Breast epithelium (tissue), 4 donors: ENCODE data around the gene ANKMY2. TPM values are rescaled to one million over a fixed set of nuclear protein-coding genes. Genes with fewer than 3 reads are reported as not detected.

Experiments
- DNase-seq, 2 donors: peaks; one replicate each; pipeline ENCODE4 v3.0.0-alpha.2; 2019; ENCODE audit warnings: low spot score in 2 of 2
- H3K27ac ChIP-seq, 2 donors: fragments of 200-600 bp; sonication (generic) in 1 of 2; one replicate each; pipeline ENCODE4 v1.5.1; 2016 to 2019; ENCODE audit warnings: mild to moderate bottlenecking in 1 of 2
- H3K27me3 ChIP-seq, 2 donors: fragments of 200-600 bp; sonication (generic) in 1 of 2; one replicate each; pipeline versions ENCODE4 v1.5.1 to v1.6.0; 2017 to 2019; ENCODE audit warnings: control low read depth in 1 of 2, mild to moderate bottlenecking in 1 of 2
- H3K36me3 ChIP-seq: fragments of 200-600 bp; one replicate; pipeline ENCODE4 v1.5.1; 2019
- H3K4me1 ChIP-seq, 2 donors: fragments of 200-600 bp; sonication (generic); one replicate each; pipeline ENCODE4 v1.5.1; 2016 to 2019; ENCODE audit warnings: control low read depth in 1 of 2
- H3K4me3 ChIP-seq, 3 donors: fragments of 200-600 bp; sonication (generic); 1 replicate in 2 of 3; 2 replicates in 1 of 3; pipeline ENCODE4 v1.5.1; 2016 to 2019; ENCODE audit warnings: mild to moderate bottlenecking in 3 of 3, moderate library complexity in 2 of 3
- H3K9me3 ChIP-seq, 2 donors: fragments of 200-600 bp; sonication (generic) in 1 of 2; one replicate each; pipeline ENCODE4 v1.5.1; 2016 to 2019; ENCODE audit warnings: control low read depth in 1 of 2
- POLR2A ChIP-seq: fragments of 450-650 bp; IDR thresholded peaks from one replicate; pipeline ENCODE4 v1.6.1; 2016; ENCODE audit warnings: antibody characterized with exemption, mild to moderate bottlenecking, moderate library complexity
- POLR2AphosphoS5 ChIP-seq, 3 donors: sonication (generic); formaldehyde crosslinking; IDR thresholded peaks; one replicate each; pipeline ENCODE4 v1.6.1; 2017; ENCODE audit warnings: antibody characterized with exemption in 3 of 3
- intact Hi-C: fragments of 100-400 bp; cut with DNase I; formaldehyde crosslinking; loops from one replicate; pipeline ENCODE4 v1.15.1; 2023; ENCODE audit warnings: low total_unique reads
- total RNA-seq, 3 donors: library from RNA; depleted of rRNA; stranded (reverse); fragments of >200 nt; gene quantifications; one replicate each; pipeline ENCODE4 v1.1.0, GENCODE V29; 2016
- TF ChIP-seq, protein P1 (sequence below), 3 donors: fragments of 450-650 bp; IDR thresholded peaks; one replicate each; pipeline ENCODE4 v1.5.1; 2016 to 2017; ENCODE audit warnings: antibody characterized with exemption in 3 of 3, mild to moderate bottlenecking in 3 of 3, moderate library complexity in 3 of 3

Gene ANKMY2
- total RNA-seq, 3 donors from 2014 or later: 14.9 to 24.4 (median 18.4) TPM

DNA sequence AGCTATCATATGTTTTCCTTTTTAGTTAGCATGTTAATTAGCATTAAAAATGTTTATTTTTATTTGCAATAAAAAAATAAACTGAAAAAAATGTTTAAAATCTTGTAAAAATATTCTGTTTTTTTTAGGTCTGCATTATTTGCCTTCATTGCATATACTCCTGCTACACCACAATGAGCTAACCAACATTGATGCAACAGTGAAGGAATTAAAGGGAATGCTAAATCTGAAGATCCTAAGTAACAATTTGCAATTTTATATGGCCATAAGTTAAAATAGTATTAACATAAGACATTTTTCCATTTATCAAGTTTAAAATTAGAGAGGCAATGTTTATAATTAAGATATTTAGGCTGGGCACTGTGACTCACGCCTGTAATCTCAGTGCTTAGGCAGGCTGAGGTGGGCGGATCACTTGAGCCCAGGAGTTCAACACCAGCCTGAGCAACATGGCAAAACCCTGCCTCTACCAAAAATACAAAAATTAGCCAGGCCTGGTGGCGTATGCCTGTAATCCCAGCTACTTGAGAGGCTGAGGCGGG, 86.7 kb downstream of the ANKMY2 start:
- H3K9me3 ChIP-seq: no peaks in the 10 kb centered on the region
- no peak for TF ChIP-seq POLR2A
- TF ChIP-seq, protein P1, sequence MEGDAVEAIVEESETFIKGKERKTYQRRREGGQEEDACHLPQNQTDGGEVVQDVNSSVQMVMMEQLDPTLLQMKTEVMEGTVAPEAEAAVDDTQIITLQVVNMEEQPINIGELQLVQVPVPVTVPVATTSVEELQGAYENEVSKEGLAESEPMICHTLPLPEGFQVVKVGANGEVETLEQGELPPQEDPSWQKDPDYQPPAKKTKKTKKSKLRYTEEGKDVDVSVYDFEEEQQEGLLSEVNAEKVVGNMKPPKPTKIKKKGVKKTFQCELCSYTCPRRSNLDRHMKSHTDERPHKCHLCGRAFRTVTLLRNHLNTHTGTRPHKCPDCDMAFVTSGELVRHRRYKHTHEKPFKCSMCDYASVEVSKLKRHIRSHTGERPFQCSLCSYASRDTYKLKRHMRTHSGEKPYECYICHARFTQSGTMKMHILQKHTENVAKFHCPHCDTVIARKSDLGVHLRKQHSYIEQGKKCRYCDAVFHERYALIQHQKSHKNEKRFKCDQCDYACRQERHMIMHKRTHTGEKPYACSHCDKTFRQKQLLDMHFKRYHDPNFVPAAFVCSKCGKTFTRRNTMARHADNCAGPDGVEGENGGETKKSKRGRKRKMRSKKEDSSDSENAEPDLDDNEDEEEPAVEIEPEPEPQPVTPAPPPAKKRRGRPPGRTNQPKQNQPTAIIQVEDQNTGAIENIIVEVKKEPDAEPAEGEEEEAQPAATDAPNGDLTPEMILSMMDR (IDR thresholded peaks at IDR 0.05): no peak
- no peak for TF ChIP-seq POLR2AphosphoS5 (IDR thresholded peaks at IDR 0.05)
- H3K27me3 ChIP-seq: no peaks in the 10 kb centered on the region
- H3K36me3 ChIP-seq: no peaks in the 10 kb centered on the region
- H3K4me1 ChIP-seq: no peaks in the 10 kb centered on the region
- intact Hi-C loops: loop anchor here (10.0 kb wide), 1 partner anchor 64 kb away; no protein-coding TSS in a partner anchor
- H3K4me3 ChIP-seq: no peak overlapping the region
- DNase-seq: no peak
- no peak overlapping the region for H3K27ac ChIP-seq

DNA sequence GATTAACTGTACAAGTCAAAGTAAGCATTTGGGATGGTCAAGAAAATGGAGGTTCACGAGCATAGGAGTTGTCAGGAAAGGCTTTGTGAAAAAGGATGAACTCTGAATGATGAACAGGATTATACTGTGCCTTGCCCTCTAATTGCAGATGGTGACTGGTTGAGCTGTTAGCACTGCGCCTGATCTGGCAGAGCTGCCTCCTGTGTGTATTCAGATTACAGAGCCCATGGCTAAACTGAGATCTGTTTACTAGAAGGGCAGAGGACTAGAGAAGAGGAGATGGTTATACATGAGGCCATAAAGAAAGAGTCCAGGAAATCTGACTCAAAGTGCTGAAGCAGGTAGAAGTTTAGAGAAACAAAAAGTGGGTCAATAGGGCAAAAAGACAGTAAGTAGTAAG, 89.2 kb downstream of the ANKMY2 start:
- Histone ChIP-seq H3K27me3 (no peaks in the 10 kb centered on the region), H3K27ac (no peak overlapping the region), H3K9me3 (no peaks in the 10 kb centered on the region), H3K4me1 (no peaks in the 10 kb centered on the region), H3K4me3 (no peak overlapping the region), H3K36me3 (no peaks in the 10 kb centered on the region)
- intact Hi-C loops: loop anchor here (10.0 kb wide), 1 partner anchor 62 kb away; no protein-coding TSS in a partner anchor
- TF ChIP-seq, protein P1 (IDR thresholded peaks at IDR 0.05): no peak
- TF ChIP-seq POLR2A: no peak
- no peak for DNase-seq

DNA sequence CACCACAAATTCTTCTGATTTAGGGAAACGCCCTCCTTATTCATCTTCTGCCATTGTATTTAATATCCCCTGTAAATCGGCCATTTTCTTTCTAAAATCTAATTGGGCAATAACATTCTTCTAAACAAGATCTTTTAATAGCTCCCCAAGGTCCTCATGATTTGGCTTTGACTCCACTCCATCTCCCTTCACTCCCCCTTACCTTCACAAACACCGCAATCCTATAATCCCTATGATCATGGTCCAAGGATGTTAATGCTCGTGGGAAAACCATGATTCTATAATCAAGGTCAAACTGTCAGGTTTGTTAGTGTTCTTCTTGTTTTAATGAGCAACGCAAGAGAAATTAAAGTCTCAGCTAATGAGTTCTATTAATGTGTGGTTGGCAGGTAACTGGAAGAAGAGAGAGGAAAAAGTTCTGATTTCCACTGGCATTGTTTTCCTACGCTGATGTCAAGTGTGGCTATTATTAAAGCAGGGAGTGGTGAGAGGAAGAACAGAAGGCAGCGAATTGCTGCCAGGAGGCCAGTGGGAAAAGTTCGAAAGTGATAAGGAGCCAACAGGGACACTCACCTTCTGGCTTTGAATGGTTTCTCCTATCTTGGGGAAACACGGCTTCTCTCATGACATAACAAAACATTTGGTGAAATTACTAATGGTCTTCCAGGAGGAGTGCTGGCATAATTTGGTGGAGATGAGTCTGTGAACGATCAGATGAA, 90.9 kb downstream of the ANKMY2 start:
- intact Hi-C loops: loop anchor here (10.0 kb wide), 1 partner anchor 60 kb away; no protein-coding TSS in a partner anchor
- H3K27me3 ChIP-seq: no peaks in the 10 kb centered on the region
- no peak for DNase-seq
- no peak for TF ChIP-seq POLR2AphosphoS5 (IDR thresholded peaks at IDR 0.05)
- TF ChIP-seq, protein P1 (IDR thresholded peaks at IDR 0.05): no peak
- TF ChIP-seq POLR2A: no peak
- H3K4me3 ChIP-seq: no peak overlapping the region
- no peaks in the 10 kb centered on the region for H3K36me3 ChIP-seq
- no peaks in the 10 kb centered on the region for H3K9me3 ChIP-seq
- H3K4me1 ChIP-seq: no peaks in the 10 kb centered on the region
- no peak overlapping the region for H3K27ac ChIP-seq

DNA sequence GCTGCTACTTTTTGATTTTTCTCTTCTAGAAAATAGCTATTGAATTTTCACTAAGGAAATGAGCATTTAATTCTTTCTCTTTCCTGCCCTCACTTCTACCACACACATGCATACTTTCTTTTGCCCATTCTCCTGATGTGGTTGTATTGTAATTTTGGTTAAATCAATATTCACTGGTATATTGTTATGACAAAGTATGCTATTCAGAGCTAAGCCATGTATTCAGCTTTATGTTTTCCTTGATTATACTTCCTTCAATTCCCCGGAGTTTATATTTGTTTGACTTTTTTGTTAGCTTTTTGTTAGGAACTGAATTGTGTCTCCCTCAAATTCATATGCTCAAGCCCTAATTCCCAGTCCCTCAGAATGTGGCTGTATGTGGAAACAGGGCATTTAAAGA, 94.9 kb downstream of the ANKMY2 start:
- TF ChIP-seq POLR2AphosphoS5 (IDR thresholded peaks at IDR 0.05): no peak
- TF ChIP-seq POLR2A: no peak
- TF ChIP-seq, protein P1 (IDR thresholded peaks at IDR 0.05): no peak
- no peak for DNase-seq
- no peak overlapping the region for H3K4me3 ChIP-seq
- no peaks in the 10 kb centered on the region for H3K9me3 ChIP-seq
- intact Hi-C loops: loop anchor here (10.0 kb wide), 1 partner anchor 56 kb away; no protein-coding TSS in a partner anchor
- no peaks in the 10 kb centered on the region for H3K36me3 ChIP-seq
- no peak overlapping the region for H3K27ac ChIP-seq
- no peaks in the 10 kb centered on the region for H3K27me3 ChIP-seq
- H3K4me1 ChIP-seq: no peaks in the 10 kb centered on the region

Other genes with a start within 250 kb of the ANKMY2 start
- gene CRPPA, start 224.2 kb downstream of the ANKMY2 start, total RNA-seq: 1 to 10 TPM; 1.9 to 6.0 (median 2.9) TPM
- 10 to 100 TPM in 1 of 3 donors, 1 to 10 TPM in 1, not detected in 1; 2.6 to 11.6 TPM for gene SOSTDC1, start 180.0 kb downstream of the ANKMY2 start, total RNA-seq
- gene LRRC72, start 118.9 kb downstream of the ANKMY2 start, total RNA-seq: not detected
- 10 to 100 TPM; 55.7 to 68.8 (median 68.2) TPM for gene BZW2, start 427 bp upstream of the ANKMY2 start, total RNA-seq
- 10 to 100 TPM; 10.2 to 73.8 (median 42.6) TPM for gene TSPAN13, start 108.0 kb upstream of the ANKMY2 start, total RNA-seq
- gene AGR2, start 159.2 kb upstream of the ANKMY2 start, total RNA-seq: 100 to 1,000 TPM in 1 of 3 donors, 10 to 100 TPM in 1, not detected in 1; 72.8 to 156 TPM
- 10 to 100 TPM in 2 of 3 donors, not detected in 1; 32.1 to 37.3 TPM for gene AGR3, start 236.2 kb upstream of the ANKMY2 start, total RNA-seq